ENCODE data around the gene SF3A1. TPM values are rescaled to one million over a fixed set of nuclear protein-coding genes. Genes with fewer than 3 reads are reported as not detected.

SF3A1 gene
- total and polyA plus RNA-seq, 2 of the 13 experiments (the other 11 are each of a cell fraction or from before 2014, with no cell fraction given): 10.0 to 22.0 TPM

- 0 out of 2 replicates have a peak, but pooled peaks have one; percentile 37 for TF ChIP-seq TMF1 (CRISPR knock-in tag; IDR thresholded peaks at IDR 0.05; ENCODE audit: low read depth)
- TF ChIP-seq ZNF678 (CRISPR knock-in tag; IDR thresholded peaks at IDR 0.05): no peak
- TF ChIP-seq SOX6 (IDR thresholded peaks at IDR 0.05): no peak
- TF ChIP-seq SOX6 (CRISPR knock-in tag; IDR thresholded peaks at IDR 0.05): peak; percentile 30
- peak; percentile 62; the same call in 1 of the 2 replicates for TF ChIP-seq ZNF607 (CRISPR knock-in tag; IDR thresholded peaks at IDR 0.05; ENCODE audit: borderline replicate concordance)
- TF ChIP-seq TBX2 (CRISPR knock-in tag; IDR thresholded peaks at IDR 0.05; ENCODE audit: borderline replicate concordance): 0 out of 2 replicates have a peak, but pooled peaks have one; percentile 58
- TF ChIP-seq SP5 (CRISPR knock-in tag; IDR thresholded peaks at IDR 0.05; ENCODE audit: borderline replicate concordance, low read depth): peak; percentile 42; the same call in 1 of the 2 replicates
- TF ChIP-seq ZNF205 (CRISPR knock-in tag; IDR thresholded peaks at IDR 0.05): no peak
- no peak for TF ChIP-seq MAZ (IDR thresholded peaks at IDR 0.05; ENCODE audit: borderline replicate concordance, low read depth, low read length)
- peak; percentile 33; the same call in 1 of the 2 replicates for TF ChIP-seq MAZ (CRISPR knock-in tag; IDR thresholded peaks at IDR 0.05; ENCODE audit: low read depth)
- TF ChIP-seq KDM5A (IDR thresholded peaks at IDR 0.05; ENCODE audit: borderline replicate concordance, low read length): no peak
- no peak for TF ChIP-seq RFXANK (CRISPR knock-in tag; IDR thresholded peaks at IDR 0.05)
- TF ChIP-seq POLR2A (IDR thresholded peaks at IDR 0.05; ENCODE audit: insufficient read depth in 1 of 2, low read depth in 2 of 2, low read length in 2 of 2): peak in 1 of 2 experiments; percentile 70; a peak in 2 of 4 replicates
- peak; percentile 22; the same call in 1 of the 2 replicates for TF ChIP-seq ARID4A (CRISPR knock-in tag; IDR thresholded peaks at IDR 0.05; ENCODE audit: borderline replicate concordance)
- no peak for TF ChIP-seq KLF13 (CRISPR knock-in tag; IDR thresholded peaks at IDR 0.05)
- no peak for TF ChIP-seq ZNF552 (CRISPR knock-in tag; IDR thresholded peaks at IDR 0.05; ENCODE audit: borderline replicate concordance)
- 0 out of 2 replicates have a peak, but pooled peaks have one; percentile 4 for TF ChIP-seq KLF6 (CRISPR knock-in tag; IDR thresholded peaks at IDR 0.05)
- TF ChIP-seq ZBTB4 (CRISPR knock-in tag; IDR thresholded peaks at IDR 0.05; ENCODE audit: borderline replicate concordance): no peak
- peak; percentile 98 for TF ChIP-seq AGO1 (IDR thresholded peaks at IDR 0.05; ENCODE audit: low read depth, low read length, poor library complexity, severe bottlenecking)
- TF ChIP-seq ZNF275 (CRISPR knock-in tag; IDR thresholded peaks at IDR 0.05; ENCODE audit: borderline replicate concordance): no peak
- TF ChIP-seq MAX (IDR thresholded peaks at IDR 0.05): no peak; the same call in 1 of the 2 replicates
Observed at GRCh38 chr22:30396871-30397655, 40.4 kb upstream of the SF3A1 start, which contains the start of gene SEC14L2 (continued).
